HCT116 (cell line): Measurements from ENCODE around the gene GAP43.

ENCODE experiments used
- CTCF ChIP-seq, 3 experiments: fragments of 200-600 bp in 1 of 3; sonication (generic) in 1 of 3; IDR thresholded peaks in 2 of 3; conservative IDR thresholded peaks in 1 of 3; 2 replicates each; pipeline ENCODE4 v1.5.1; 2012 to 2017; ENCODE audit warnings: low read depth in 2 of 3, low read length in 2 of 3, antibody characterized with exemption in 1 of 3, borderline replicate concordance in 1 of 3, control low read depth in 1 of 3, mild to moderate bottlenecking in 1 of 3, mixed read lengths in 1 of 3, mixed run types in 1 of 3, moderate library complexity in 1 of 3; ENCODE audit not compliant: insufficient read depth in 1 of 3
- ELF1 ChIP-seq: IDR thresholded peaks from 2 replicates; pipeline ENCODE4 v1.6.1; 2012; ENCODE audit warnings: low read depth, borderline replicate concordance
- EZH2 ChIP-seq: fragments of 200-600 bp; sonication (generic); IDR thresholded peaks from 2 replicates; pipeline ENCODE4 v1.6.1; 2017; ENCODE audit warnings: antibody characterized with exemption, mixed run types
- EZH2phosphoT487 ChIP-seq: fragments of 200-600 bp; IDR thresholded peaks from 2 replicates; pipeline ENCODE4 v1.6.1; 2018; ENCODE audit warnings: antibody characterized with exemption, borderline replicate concordance
- POLR2A ChIP-seq: IDR thresholded peaks from 2 replicates; pipeline ENCODE4 v1.7.0; 2011; ENCODE audit warnings: borderline replicate concordance; ENCODE audit not compliant: insufficient read depth, insufficient read length; ENCODE audit errors: extremely low read depth
- POLR2AphosphoS5 ChIP-seq: IDR thresholded peaks from 2 replicates; pipeline ENCODE4 v1.6.1; 2011; ENCODE audit warnings: mild to moderate bottlenecking, low read depth, low read length, moderate library complexity
- TF ChIP-seq, protein P1 (sequence below): IDR thresholded peaks from 2 replicates; pipeline ENCODE4 v1.6.1; 2012; ENCODE audit warnings: low read depth
- TF ChIP-seq, protein P2 (sequence below): IDR thresholded peaks from 2 replicates; pipeline ENCODE4 v1.6.1; 2012

DNA sequence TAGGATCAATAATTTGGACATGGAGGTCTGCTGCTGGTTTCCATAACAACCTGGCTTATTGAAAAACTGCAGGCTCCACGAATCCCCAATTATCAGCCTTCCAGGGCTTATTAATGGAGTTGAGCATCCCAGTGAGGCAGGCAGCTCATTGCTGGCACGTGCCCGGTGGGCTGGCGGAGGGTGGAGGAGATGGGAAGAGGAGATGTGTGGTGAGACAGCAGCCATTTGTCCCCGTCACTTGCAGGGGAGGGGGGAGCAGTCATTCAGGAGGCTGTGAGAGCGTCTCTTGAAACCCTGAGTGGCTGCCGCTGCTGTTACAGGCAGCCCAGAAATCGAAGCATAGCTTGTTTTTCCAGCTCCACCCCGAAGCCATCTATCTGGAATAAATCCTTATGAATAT lies 70.6 kb downstream of the GAP43 start:
- TF ChIP-seq, protein P1, sequence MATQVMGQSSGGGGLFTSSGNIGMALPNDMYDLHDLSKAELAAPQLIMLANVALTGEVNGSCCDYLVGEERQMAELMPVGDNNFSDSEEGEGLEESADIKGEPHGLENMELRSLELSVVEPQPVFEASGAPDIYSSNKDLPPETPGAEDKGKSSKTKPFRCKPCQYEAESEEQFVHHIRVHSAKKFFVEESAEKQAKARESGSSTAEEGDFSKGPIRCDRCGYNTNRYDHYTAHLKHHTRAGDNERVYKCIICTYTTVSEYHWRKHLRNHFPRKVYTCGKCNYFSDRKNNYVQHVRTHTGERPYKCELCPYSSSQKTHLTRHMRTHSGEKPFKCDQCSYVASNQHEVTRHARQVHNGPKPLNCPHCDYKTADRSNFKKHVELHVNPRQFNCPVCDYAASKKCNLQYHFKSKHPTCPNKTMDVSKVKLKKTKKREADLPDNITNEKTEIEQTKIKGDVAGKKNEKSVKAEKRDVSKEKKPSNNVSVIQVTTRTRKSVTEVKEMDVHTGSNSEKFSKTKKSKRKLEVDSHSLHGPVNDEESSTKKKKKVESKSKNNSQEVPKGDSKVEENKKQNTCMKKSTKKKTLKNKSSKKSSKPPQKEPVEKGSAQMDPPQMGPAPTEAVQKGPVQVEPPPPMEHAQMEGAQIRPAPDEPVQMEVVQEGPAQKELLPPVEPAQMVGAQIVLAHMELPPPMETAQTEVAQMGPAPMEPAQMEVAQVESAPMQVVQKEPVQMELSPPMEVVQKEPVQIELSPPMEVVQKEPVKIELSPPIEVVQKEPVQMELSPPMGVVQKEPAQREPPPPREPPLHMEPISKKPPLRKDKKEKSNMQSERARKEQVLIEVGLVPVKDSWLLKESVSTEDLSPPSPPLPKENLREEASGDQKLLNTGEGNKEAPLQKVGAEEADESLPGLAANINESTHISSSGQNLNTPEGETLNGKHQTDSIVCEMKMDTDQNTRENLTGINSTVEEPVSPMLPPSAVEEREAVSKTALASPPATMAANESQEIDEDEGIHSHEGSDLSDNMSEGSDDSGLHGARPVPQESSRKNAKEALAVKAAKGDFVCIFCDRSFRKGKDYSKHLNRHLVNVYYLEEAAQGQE, result no peak
- TF ChIP-seq POLR2A (no peak), EZH2 (no peak), EZH2phosphoT487 (no peak), ELF1 (no peak), CTCF (IDR thresholded peaks at IDR 0.05 in 2 of 3, conservative IDR thresholded peaks at IDR 0.05 in 1 of 3; ENCODE audit: borderline replicate concordance in 1 of 3, insufficient read depth in 1 of 3, low read depth in 2 of 3, low read length in 2 of 3) (no peak), POLR2AphosphoS5 (no peak)
- TF ChIP-seq, protein P2, sequence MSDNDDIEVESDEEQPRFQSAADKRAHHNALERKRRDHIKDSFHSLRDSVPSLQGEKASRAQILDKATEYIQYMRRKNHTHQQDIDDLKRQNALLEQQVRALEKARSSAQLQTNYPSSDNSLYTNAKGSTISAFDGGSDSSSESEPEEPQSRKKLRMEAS, result no peak
